NCI-H146 treated with DMSO at 0.1 percent for 48 hours (cell line): ENCODE measurements around the gene DUS3L.

ENCODE experiments used
- DNase-seq: peaks from one replicate; lab custom pipeline; 2025; ENCODE audit not compliant: unreplicated experiment; lab: John Stamatoyannopoulos, UW

Gene DUS3L, protein sequence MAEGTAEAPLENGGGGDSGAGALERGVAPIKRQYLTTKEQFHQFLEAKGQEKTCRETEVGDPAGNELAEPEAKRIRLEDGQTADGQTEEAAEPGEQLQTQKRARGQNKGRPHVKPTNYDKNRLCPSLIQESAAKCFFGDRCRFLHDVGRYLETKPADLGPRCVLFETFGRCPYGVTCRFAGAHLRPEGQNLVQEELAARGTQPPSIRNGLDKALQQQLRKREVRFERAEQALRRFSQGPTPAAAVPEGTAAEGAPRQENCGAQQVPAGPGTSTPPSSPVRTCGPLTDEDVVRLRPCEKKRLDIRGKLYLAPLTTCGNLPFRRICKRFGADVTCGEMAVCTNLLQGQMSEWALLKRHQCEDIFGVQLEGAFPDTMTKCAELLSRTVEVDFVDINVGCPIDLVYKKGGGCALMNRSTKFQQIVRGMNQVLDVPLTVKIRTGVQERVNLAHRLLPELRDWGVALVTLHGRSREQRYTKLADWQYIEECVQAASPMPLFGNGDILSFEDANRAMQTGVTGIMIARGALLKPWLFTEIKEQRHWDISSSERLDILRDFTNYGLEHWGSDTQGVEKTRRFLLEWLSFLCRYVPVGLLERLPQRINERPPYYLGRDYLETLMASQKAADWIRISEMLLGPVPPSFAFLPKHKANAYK

DNA sequence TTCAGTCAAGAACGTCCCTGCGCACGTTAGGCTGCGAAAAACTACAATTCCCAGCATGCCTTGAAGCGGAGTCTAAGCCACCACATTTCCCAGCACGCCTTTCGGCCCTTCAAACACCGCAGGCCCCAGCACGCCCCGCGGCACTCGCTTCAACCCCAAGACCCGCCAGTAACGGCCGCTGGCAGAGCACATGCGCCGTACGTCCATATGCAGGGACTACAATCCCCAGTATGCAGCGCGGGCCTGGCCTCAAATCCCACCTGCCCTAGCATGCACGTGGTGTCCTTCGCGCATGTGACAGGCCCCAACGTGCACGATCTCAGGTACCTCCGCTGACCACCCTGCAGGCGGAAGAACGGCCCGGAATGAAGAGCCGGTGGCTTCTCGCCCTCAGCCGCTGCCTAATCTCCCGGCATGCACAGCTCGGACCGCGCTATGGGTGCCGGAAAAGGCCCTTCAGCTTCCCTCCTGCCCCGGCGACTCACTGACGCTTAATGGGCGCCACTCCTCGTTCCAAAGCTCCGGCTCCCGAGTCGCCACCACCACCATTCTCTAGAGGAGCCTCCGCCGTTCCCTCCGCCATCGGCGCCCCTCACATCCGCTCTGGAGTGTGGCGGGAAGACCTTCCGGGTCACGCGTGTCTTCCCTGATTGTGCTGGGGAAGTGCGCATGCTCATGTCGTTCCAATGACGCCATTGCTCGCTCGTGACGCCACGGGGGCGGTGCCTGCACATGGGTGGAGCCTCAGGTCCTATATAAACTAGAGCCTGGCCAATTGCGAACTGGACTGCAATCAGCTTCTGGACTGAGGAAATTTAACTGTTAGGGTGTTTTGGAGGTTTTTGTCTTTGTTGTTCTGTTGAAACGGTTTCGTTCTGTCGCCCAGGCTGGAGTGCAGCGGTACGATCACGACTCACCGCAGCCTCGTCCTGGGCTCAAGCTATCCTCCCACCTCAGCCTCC lies at the start of gene DUS3L:
Gene DUS3L (minus strand): TSS at position 605 of the 962 bp plus-strand sequence. CDS start 22 bp downstream, at position 583.
- peak; percentile 78 for DNase-seq

DNA sequence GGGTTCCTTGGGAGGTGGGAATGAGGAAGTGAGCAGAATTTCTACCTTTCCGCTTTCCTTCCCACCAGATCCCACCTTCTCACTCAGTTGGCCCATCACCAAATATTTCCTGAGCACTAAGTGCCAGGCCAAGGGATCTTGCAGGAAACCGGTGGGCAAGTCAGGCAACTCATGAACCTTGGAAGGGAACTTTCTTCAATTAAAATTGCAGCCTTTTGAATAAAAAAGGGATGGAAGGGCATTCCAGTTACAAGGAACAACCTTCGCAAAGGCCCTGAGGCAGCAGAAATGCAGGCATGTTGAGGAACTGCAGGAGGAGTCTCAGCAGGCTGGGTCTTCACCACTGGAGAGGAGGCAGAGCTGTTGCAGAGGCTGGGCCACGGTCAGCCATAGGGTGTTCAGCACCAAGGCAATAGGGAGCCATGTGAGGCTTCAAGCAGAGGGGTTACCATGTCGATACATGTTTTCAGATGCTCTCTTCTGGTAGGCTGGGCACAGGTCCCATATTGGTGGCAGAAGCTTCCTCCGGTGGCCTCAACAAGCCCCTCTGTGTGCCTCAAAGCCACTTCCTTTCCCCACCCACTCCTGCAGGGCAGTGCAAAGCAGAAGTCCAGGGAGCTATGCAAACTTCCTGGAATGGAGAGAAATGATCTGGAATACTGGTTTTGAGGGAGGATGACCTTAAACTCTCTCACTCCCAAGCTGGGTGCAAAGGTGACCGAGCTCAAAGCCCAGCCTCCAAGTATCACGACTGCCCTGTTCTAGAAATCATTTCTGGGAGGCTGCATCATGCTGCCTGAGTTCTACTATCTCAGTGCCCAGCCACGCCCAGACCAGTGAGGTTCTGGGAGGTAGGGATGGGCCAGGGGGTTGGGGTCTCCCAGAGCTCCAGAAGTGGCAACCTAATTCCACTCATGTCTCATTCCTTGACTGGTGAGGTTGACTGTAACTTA lies 48.4 kb upstream of the DUS3L start, which contains the start of gene FUT6:
Gene FUT6 (minus strand): TSS at position 638 of the 953 bp plus-strand sequence. CDS start 7,135 bp downstream, outside the sequence.
- DNase-seq, result no peak

DNA sequence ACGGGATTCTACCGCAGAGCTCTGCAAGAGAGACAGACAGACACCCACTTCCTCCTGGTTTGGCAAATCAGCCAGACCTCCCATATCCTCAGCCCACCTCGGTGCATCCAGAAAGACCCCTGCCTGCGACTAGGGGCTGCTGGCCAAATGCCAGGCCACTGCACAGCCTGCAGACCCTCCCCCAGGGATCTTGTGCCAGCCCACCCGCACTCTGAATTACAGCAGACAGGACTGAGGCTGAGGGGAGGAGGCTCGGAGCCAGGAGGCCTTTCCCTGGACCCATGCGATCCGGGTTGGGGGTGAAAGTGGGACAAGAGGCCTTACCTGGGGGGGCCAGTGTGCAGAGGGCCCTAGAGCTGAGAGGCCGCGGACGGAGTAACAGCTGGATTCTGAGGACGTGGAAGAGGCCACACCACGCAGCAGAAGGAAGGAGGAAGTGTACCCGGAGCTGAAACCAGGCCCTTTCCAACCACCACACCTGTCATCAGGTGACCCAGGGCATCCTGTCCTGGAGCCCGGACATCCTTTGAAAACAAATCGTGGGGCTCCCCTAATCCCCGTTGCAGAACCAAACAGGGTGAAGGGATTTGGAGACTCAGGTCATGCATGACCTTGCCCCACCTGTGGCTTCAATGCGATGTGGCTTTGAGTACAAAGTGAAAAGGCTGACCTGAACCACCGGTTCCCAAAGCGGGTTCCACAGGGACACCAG lies 47.5 kb upstream of the DUS3L start:
- no peak for DNase-seq

DNA sequence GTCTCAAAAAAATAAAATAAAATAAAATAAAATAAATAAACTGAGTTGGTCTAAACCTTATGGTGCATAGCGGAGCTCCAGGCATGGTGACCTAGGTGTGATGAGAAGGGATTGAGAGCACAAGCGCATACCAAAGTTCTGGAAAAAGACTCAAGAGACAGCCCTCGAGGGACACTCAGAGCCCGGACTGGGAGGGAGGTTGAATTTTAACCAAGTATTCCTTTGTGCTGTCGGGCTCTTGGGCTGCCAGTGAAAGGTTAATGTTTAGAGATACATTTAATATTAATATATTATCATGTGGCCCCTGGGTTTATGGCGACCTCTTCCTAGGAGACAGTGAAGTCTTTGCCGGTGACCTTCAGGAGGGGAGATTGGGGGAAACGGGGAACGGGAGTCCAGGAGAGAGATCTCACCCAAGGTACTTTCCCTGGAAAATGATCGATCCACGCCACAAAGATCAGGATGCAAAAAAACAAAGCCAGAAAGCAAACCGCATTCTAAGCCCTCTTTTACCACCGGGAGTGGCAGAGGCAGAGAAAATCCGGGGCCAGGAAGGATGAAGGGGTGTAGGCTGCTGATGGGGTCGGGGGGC lies 46.9 kb upstream of the DUS3L start:
- no peak for DNase-seq

DNA sequence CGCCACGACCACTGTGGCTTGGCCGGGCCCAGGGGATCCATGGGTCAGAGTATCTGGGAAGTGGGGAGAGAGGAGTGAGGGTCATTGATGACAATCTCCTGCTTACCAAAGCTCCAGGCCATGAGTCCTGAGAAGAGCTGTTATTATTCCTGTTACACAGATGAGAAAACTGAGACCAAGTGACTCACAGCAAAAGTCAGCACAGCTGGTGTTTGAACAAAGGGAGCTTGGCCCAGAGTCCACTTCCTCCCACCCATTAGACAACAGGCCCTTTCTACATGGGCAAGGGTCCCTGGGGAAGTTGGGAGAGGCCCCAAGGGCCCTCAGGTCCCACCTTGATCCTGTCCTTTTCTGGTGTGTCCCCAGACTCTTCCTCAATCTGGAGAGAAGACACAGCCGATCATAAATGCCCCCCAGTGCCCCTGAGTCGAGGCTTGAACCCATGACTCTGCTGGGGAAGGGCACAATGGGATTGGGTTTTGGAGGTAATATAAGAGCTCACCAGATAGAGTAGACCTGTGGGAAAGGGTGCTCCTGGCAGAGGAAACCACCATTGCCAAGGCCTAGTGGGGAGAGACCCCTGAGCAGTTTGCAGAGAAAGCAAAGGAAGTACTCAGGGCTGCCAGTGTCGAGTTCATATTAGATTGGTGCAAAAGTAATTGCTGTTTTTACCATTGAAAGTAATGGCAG lies 41.7 kb upstream of the DUS3L start:
- no peak for DNase-seq

DNA sequence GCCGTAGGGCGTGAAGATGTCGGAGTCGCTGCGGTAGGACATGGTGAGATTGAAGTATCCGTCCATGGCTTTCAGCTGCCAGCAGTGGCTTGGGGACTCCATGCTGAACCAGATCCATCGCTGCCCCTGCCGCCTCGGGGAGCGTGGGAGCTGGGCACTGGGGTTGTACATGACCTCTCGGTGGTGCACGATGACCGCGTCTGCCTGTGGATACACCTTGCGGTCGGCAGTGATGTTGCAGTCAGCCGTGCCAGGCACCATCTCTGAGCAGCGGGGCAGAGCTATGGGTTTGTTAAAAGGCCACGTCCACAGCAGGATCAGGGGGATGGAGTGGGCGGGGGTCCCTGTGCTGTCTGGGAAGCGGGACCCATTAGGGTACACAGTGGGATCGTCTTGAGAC lies 41.1 kb upstream of the DUS3L start:
- no peak for DNase-seq

DNA sequence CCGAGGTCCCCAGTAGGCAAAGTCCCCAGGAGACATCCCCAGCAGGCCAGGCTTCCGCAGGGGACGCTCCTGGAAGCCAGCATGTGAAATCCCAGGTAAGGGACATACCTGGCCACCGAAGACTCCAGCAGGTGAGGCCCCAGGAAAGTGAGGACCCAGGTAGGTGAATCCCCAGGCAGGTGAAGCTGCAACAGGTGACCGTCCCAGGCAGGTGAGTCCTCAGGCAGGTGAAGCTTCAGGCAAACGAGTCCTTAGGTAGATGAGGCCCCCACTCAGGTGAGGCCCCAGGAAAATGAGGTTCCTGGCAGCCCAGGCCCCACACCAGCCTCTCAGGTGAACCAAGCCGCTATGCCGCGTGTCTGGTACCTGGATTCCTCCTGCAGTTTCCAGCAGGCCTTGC lies 40.2 kb upstream of the DUS3L start:
- DNase-seq, result no peak

DNA sequence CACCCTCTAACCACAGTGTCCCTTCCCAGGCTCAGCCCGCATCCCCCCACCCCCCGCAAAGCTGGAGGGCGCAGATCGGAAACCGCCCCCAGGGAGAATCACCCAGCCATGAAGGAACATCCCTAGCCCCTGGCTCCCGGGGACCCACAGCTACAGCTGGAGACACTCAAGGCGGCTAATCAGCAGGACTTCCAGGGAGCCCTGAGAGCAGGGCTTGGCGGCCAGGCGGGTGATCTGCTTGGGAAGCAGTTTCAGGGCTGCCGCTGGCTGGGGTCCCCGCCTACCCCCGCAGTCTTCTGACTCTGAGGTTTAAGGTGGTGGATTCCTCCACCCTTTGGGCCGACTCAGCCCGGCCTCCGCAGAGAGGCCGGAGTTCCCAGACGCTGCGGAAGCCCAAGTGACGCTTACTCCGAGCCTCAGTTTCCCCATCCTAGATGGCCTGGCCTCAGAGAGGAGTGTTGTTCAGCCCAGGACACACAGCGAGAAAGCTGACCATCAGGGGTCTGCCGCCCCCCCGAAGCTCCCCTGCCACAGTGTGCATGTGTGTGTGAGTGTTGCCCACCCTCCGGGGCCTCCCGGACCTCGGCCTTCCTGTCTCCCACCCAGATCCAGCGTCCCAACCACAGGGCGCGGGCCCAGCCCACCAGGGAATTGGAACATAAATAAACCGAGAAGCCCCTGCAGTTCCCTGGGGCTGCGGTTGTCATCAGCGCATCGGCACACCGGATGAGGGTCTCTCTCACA lies 38.8 kb upstream of the DUS3L start:
- no peak for DNase-seq

DNA sequence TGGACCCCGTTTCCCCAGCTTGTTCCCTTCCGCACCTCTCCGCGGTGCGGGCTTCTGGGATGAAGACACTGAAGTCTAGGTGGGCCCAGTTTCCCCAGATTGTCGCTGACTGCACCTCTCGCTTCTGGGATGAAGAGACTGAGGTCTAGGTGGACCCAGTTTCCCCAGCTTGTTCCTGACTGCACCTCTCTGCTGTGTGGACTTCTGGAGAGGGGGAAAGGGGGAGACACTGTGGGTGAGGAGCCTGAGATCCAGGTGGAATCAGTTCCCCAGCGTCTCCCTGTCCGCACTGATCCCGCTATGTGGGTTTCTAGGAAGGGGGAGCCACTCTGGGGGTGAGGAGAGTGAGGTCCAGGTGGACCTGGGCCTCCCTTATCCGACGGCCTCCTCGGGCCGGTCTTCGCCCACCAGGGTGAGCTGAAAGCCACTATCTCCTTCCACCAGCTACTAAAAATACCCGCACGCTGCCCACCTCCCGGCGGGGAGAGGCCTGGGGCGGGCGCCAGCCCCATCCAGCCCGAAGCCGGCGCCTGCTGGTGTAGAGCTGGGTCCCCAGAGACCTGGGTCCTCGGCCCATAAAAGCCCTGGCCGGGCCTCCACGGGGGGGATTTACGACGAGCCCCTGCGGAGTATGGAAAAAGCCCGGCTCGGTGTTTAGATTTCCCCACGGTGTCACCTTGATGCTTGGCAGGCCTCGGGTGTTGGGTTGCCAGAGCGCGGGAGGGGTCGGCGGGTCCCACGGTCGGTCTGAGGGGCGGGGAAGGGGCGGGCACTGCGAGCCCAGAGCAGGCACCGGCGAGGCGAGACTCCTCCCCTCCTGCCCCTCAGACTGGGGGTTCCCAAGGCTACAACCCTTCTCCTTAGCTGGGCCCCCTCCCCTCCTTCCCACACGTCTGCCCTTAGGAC lies 38.0 kb upstream of the DUS3L start:
- peak; percentile 37 for DNase-seq

DNA sequence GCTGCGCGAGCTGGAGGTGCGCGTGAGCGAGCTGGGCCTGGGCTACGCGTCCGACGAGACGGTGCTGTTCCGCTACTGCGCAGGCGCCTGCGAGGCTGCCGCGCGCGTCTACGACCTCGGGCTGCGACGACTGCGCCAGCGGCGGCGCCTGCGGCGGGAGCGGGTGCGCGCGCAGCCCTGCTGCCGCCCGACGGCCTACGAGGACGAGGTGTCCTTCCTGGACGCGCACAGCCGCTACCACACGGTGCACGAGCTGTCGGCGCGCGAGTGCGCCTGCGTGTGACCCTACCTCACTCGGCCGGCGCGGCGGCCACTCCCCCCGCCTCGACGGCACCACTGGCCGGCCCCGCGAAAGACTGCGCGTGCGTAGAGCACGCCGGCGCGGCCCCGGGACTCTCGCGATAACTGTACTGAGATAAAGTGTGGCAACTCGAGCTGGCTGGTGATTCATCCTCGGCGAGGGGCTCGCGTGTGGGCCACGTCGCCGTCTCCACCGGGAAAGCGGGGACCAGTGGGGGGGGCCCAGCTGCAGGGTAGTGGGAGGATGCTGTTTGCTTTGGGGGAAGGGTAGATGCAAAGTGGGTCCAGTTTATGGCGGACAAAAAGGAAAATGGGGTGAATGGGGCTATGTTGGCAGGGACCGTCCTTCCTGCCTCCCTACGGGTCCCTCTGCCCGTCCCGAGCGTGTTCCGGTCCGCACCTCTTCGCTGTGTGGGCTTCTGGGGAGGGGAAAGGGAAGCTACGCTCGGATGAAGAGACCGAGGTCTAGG lies 37.1 kb upstream of the DUS3L start:
- peak; percentile 74 for DNase-seq

DNA sequence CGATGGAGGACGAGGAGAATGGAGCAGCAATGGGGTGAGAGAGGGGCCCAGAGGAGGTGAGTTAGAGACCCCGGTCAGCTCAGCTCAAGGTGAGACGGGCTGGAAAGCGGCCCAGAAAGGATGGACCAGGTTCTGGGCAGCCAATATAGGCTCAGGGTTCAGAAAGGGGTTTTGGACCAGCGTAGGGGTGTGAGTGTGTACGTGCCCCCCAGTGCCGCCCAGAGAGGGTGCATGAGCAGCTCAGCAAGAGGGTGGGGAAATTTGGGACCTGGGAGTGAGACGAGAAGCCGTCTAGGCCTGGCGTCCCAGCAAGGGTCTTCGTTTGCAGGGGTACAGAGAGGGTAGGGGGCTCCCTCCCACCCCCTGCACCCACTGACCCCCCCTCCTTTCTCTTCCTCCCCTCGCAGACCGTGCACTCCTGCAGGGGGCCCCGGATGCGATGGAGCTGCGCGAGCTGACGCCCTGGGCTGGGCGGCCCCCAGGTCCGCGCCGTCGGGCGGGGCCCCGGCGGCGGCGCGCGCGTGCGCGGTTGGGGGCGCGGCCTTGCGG lies 36.5 kb upstream of the DUS3L start:
- no peak for DNase-seq

DNA sequence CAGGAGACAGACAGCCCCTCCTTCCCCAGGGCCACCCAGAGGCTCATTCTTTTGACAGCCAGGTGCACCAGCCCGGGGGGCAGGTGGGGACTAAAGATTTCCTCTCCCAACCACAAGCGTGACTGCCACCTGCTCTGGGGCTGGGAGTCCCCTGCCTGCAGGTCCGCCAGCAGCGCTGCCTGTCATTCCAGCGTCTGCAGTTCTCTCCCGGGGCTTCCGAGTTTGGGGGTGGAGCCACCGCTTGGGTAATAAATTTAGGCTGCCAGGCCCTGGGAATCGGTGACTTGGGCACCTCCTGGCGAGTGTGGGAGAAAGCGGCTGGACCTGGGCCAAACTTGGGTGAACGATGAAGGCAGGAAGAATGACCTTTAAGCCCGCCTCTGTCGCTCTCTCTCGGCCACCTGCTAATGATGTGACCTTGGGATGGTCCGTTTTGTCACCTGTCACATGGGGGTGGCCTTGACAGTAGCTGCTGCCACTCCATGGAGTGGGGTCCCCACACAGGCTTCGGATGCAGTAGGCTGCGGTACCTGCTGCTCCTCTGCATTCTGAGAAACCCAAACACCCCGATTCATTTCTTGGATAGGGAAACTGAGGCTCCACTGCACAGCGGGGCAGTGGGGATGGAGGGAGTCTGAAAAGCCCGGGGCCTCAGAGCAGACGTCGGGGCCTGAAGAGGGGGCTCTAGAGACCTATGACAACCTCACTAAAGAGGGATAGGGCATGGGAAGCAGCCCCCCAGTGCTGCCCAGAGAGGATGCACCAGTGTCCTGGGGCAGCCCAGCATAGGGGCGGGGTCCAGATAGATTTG lies 35.8 kb upstream of the DUS3L start:
- DNase-seq, result peak; percentile 82

DNA sequence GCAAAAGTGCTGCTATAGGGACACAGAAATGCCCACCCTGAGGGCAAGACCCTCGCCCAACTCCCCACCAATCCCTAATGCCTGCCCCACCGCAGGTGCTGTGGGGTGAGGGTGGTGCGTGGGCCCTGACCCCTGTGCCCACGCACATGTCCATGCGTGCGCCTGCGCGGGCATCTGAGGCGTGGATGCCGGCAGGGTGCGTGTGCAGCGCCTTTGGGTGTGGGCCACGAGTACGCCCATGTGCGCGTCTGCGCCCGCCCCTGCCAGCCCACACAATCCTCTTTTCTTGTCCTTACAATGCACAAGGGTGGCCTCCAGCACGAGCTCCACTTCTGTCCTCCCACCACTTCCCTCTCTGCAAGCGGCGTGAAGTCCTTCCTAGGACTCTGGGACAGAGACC lies 34.2 kb upstream of the DUS3L start:
- DNase-seq, result no peak

DNA sequence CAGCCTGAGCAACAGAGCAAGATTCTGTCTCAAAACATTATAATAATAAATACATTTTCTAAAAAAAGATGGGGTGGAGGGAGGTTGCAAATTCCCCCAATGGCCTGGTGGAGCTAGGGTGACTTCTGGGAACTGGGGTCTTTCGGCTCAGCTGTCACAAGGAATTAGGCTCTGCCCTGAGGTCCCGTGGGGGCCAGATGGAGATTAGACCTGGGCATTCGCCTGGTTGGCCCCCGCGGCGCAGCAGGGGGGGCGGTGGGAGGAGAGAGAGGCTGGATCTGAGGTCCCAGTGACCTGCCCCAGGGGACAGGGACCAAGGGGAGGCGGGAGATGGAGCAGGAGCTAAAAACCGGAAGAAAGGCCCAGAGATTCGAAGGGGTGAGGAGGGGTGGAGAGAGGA lies 33.8 kb upstream of the DUS3L start:
- no peak for DNase-seq
